GM12892 (cell line): ENCODE data around the gene PRMT5.
A peak's percentile ranks its signal among the peaks of the same experiment; 100 is the strongest.

Experiments
- POLR2A ChIP-seq: IDR thresholded peaks from 2 replicates; pipeline ENCODE4 v1.6.1; 2011; ENCODE audit warnings: low read depth, low read length, control low read depth
- POLR2AphosphoS5 ChIP-seq: IDR thresholded peaks from 2 replicates; pipeline ENCODE4 v1.6.1; 2011; ENCODE audit warnings: low read depth, low read length, control low read depth
- TAF1 ChIP-seq: IDR thresholded peaks from 2 replicates; pipeline ENCODE4 v1.6.1; 2011; ENCODE audit warnings: low read depth, mild to moderate bottlenecking, control low read depth, low read length, borderline replicate concordance

- peak; percentile 50; the same call in 1 of the 2 replicates for TF ChIP-seq TAF1
- peak; percentile 56; the same call in 1 of the 2 replicates for TF ChIP-seq POLR2AphosphoS5
- TF ChIP-seq POLR2A: peak; percentile 81
Observed at GRCh38 chr14:22918804-22919600, 10.2 kb downstream of the PRMT5 start, which contains the start of gene RBM23.
